GM19035 (cell line): ENCODE results near the gene FOXK1.

ENCODE experiments used
- ATAC-seq: cut with Tn5 transposase; IDR thresholded peaks from one replicate; pipeline ENCODE4 v1.9.1; 2021; ENCODE audit not compliant: unreplicated experiment

The FOXK1 gene

GRCh38 chr7:4814433-4814832, 132.3 kb downstream of the FOXK1 start:
- no peak for ATAC-seq

- ATAC-seq = no peak
Observed at GRCh38 chr7:4815121-4815520, 133.0 kb downstream of the FOXK1 start.

- ATAC-seq = no peak
Observed at GRCh38 chr7:4815609-4816418, 133.7 kb downstream of the FOXK1 start.

DNA sequence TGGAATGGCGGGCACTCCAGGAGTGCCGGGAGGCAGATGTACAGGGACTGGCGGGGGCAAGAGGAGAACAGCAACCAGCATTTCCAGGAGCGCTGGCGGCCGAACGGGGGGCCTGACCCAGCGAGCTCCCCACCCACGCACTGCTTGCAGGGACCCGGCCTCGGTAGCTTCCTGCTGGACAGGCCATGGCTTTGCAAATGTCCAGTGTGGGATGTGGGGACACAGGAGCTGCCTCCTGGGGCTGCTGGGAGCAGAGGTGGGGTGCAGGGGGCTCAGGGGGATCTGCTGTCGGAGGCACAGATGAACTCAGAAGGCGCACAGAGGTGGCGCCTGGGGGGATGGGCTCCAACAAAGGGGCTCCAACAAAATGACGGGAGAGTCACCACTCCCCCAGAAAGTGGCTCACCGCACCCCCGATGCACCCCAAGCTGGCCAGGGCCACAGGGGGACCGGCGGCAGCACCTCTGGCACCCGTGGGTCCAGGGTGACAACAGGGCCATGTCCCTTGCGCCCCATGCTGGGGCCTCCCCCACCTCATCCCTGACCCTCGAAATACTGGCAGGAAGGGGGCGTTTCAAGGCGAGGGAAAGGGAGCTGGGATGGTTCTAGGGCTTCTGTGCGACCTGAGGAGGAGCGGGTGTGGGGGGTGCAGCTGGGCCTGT, 134.5 kb downstream of the FOXK1 start:
- no peak for ATAC-seq

GRCh38 chr7:4817178-4817901, 135.2 kb downstream of the FOXK1 start:
- no peak for ATAC-seq

DNA sequence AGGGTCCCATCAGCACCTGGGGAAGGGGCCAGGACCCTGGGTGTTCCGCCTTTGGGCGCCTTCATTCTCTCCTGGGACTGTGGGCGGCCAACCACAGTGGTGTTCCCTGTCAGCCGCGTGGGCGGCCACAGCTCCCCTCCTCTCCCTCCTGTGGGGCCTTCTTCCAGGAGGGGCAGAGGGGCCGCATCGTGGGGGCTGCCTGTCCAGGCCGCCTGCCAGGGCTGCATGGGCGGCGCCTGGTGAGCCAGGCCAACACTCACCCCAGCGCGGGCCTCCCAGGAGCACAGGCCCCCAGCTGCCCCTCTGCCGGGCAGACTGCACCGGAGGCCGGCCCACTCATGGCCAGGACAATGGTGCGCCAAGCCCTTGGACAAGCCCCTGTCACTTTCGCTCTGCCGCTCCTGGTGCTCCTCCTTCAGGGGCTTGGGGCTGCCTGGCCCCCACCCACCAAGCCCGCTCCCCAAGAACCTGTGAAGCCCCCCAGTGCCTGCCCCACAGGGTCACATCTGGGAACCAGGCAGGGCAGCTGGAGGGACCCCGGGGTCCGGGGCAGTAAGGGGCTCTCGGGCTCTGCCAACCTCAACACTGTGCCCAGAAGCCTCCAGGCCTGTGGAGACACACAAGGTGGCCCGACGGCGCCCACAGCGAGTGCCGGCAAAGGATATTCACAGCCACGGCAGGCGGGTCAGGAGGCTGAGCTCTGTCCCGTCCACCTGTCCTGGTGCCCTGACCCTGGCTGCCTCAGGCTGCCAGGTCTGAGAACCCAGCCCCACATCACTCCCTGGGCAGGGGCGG, 136.1 kb downstream of the FOXK1 start:
- ATAC-seq = no peak

DNA sequence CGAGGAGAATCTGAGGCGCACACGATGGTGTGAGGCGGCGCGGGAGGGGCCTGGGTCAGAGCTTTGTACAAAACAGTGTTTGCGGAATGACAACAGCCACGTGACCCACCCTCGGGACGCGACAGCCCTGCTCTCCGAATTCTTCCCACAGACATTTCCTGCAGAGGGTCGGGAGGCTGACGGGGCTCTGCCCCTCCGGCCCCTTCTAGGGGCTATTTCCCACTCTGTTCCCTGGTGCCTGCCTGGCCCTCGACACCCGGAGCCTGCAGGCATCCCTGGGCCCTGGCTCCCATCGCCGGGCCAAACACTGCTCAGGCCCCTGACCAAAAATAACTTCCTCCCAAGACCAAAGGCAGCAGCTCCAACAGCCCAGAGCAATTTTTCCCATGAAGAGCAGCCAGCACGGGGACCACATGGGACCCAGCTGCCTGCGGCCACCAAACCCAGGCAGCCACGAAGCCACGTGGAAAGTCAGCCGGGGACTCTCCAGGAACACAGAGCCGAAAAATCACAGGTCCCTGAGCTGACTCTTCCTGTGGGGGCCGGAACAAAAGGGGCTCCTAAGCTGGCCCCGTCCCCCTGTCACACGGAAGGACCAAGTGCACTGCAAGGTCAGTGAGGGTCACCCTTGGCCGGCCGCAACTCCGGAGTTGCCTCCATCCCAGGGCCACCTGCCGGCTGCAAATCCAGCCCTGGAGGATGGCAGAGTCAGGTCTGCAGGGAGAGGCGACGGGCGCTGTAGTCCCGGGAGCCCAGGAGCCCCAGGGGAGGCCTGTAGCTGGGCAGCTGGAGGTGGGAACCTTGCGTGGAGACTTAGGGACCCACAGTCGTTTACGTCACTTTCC, 137.7 kb downstream of the FOXK1 start:
- no peak for ATAC-seq

GRCh38 chr7:4820405-4820966, 138.4 kb downstream of the FOXK1 start:
- ATAC-seq = no peak
